ENCODE data around the gene FRS2.

FRS2 gene

DNA sequence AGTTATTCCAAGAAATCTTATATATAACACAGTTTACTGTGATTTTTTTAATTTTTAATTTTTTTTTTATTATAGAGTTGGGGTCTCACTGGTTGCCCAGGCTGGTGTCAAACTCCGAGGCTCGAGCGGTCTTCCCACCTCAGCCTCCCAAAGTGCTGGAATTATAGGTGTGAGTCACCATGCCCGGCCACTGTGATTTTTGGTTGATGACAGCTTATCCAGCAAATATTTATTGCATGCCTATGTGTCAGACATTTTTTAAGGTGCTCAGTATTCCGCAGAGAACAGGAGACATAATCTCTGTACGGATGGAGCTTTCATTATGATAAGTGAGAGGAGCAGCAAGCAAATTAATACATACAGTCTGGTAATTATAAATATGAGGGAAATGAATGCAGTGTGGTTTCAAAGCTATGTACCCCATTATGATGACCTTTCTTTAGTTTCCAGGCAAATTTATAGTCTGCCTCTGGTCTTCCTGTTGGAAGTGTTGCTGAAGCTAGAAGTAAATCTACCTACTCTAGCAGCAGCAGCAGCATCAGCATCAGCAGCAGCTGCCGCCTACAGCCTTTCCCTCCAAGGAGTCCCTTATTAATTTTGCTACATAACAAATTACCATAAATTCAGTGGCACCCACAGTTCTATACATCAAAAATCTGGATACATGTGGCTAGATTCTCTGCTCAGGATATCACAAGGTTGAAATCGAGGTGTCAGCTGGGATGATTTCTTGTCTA lies 32.3 kb downstream of the FRS2 start:
- H3K9ac ChIP-seq: no peak overlapping the region
- H3K4me1 ChIP-seq (ENCODE audit: low read depth, poor library complexity, severe bottlenecking): peaks cover 5% of the 10 kb centered on the region
- H3K4me2 ChIP-seq: no peak overlapping the region
- no peaks in the 10 kb centered on the region for H3K27me3 ChIP-seq (ENCODE audit: insufficient read depth, low read depth)
- no peak overlapping the region for H2AFZ ChIP-seq (ENCODE audit: low read depth)
- TF ChIP-seq, protein P1, sequence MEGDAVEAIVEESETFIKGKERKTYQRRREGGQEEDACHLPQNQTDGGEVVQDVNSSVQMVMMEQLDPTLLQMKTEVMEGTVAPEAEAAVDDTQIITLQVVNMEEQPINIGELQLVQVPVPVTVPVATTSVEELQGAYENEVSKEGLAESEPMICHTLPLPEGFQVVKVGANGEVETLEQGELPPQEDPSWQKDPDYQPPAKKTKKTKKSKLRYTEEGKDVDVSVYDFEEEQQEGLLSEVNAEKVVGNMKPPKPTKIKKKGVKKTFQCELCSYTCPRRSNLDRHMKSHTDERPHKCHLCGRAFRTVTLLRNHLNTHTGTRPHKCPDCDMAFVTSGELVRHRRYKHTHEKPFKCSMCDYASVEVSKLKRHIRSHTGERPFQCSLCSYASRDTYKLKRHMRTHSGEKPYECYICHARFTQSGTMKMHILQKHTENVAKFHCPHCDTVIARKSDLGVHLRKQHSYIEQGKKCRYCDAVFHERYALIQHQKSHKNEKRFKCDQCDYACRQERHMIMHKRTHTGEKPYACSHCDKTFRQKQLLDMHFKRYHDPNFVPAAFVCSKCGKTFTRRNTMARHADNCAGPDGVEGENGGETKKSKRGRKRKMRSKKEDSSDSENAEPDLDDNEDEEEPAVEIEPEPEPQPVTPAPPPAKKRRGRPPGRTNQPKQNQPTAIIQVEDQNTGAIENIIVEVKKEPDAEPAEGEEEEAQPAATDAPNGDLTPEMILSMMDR (conservative IDR thresholded peaks at IDR 0.05; ENCODE audit: low read depth, low read length): no peak
- no peak overlapping the region for H3K27ac ChIP-seq
- H3K36me3 ChIP-seq (ENCODE audit: insufficient read depth): no peaks in the 10 kb centered on the region
- no peak overlapping the region for H3K4me3 ChIP-seq (IDR thresholded peaks at IDR 0.05; ENCODE audit: insufficient read depth, low read depth, low read length)
- peaks cover 12% of the 10 kb centered on the region; the same call in 1 of the 2 replicates for H4K20me1 ChIP-seq (ENCODE audit: insufficient read depth)
- H3K79me2 ChIP-seq (ENCODE audit: insufficient read depth, low read depth): peaks cover 89% of the 10 kb centered on the region; the same call in 1 of the 2 replicates

DNA sequence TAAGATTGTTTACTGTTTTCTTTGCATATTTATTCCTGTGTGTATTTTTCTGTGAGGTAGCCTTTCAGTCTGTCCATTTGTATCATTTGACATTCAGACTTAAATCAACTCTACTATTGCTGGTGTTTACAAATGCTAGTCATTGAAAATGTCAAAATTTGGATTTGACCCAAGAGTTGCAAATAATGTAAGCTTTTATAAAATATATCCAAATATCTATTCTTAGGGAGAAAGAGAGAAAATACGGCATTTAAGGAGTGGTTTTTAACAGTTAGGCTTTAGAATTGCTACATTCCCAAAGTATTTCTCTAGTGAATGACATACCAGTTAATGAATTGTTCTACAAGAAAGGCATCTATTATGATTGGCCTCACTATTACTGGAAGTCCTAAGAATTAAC lies 37.9 kb downstream of the FRS2 start:
- Histone ChIP-seq H3K4me1 (ENCODE audit: low read depth, poor library complexity, severe bottlenecking) (no peaks in the 10 kb centered on the region), H3K9ac (no peak overlapping the region), H3K4me2 (no peak overlapping the region), H3K79me2 (ENCODE audit: insufficient read depth, low read depth) (peaks cover 88% of the 10 kb centered on the region; the same call in 1 of the 2 replicates), H3K27me3 (ENCODE audit: insufficient read depth, low read depth) (no peaks in the 10 kb centered on the region), H3K36me3 (ENCODE audit: insufficient read depth) (no peaks in the 10 kb centered on the region), H4K20me1 (ENCODE audit: insufficient read depth) (peaks cover 9% of the 10 kb centered on the region; the same call in 1 of the 2 replicates), H3K4me3 (IDR thresholded peaks at IDR 0.05; ENCODE audit: insufficient read depth, low read depth, low read length) (no peak overlapping the region), H2AFZ (ENCODE audit: low read depth) (no peak overlapping the region), H3K27ac (no peak overlapping the region)
- TF ChIP-seq, protein P1 (conservative IDR thresholded peaks at IDR 0.05; ENCODE audit: low read depth, low read length): no peak

DNA sequence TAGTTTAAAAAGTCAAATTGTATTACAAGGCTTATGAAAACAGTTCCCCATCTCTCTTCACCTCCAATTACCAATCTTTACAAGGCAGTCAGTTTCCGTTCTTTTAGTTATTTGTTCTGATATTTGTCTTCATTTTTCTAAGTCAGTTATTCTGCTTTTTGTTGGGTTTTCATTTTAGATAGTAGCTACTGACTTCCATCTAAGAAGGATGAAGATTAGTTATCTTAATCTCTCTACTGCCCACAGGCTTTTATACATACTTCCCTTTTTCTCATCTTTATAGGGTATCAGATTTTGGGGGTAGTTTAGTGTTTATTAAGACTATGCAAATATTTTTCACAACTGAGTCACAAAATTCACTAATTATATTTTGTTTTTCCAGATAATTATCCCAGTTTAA lies 38.4 kb downstream of the FRS2 start:
- Histone ChIP-seq H4K20me1 (ENCODE audit: insufficient read depth) (peaks cover 9% of the 10 kb centered on the region; the same call in 1 of the 2 replicates), H3K4me1 (ENCODE audit: low read depth, poor library complexity, severe bottlenecking) (no peaks in the 10 kb centered on the region), H2AFZ (ENCODE audit: low read depth) (no peak overlapping the region), H3K79me2 (ENCODE audit: insufficient read depth, low read depth) (peaks cover 87% of the 10 kb centered on the region; the same call in 1 of the 2 replicates), H3K4me3 (IDR thresholded peaks at IDR 0.05; ENCODE audit: insufficient read depth, low read depth, low read length) (no peak overlapping the region), H3K36me3 (ENCODE audit: insufficient read depth) (no peaks in the 10 kb centered on the region), H3K4me2 (no peak overlapping the region), H3K27me3 (ENCODE audit: insufficient read depth, low read depth) (no peaks in the 10 kb centered on the region), H3K27ac (no peak overlapping the region), H3K9ac (no peak overlapping the region)
- TF ChIP-seq, protein P1 (conservative IDR thresholded peaks at IDR 0.05; ENCODE audit: low read depth, low read length): no peak

DNA sequence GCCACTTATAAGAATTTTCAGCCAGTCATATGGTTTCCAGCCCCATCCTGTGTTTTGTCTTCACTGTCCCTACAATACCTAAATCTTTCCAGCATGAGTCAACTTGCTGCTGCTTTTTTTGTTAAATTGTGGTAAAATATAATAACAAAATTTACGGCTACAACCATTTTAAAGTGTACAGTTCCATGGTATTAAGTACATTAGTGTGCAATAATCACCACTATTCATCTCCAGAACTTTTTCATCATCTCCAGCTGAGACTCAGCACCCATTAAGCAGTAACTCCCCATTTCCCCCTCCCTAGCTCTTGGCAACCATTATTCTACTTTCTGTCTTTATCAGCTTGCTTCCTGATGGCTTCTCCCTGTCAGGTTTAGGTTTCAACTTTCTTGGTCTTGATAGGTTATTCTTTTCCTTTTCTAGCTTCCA lies 39.1 kb downstream of the FRS2 start:
- TF ChIP-seq, protein P1 (conservative IDR thresholded peaks at IDR 0.05; ENCODE audit: low read depth, low read length): no peak
- Histone ChIP-seq H3K4me2 (no peak overlapping the region), H4K20me1 (ENCODE audit: insufficient read depth) (peaks cover 9% of the 10 kb centered on the region; the same call in 1 of the 2 replicates), H2AFZ (ENCODE audit: low read depth) (no peak overlapping the region), H3K4me3 (IDR thresholded peaks at IDR 0.05; ENCODE audit: insufficient read depth, low read depth, low read length) (no peak overlapping the region), H3K36me3 (ENCODE audit: insufficient read depth) (no peaks in the 10 kb centered on the region), H3K9ac (no peak overlapping the region), H3K27me3 (ENCODE audit: insufficient read depth, low read depth) (no peaks in the 10 kb centered on the region), H3K4me1 (ENCODE audit: low read depth, poor library complexity, severe bottlenecking) (peaks cover 5% of the 10 kb centered on the region), H3K27ac (no peak overlapping the region), H3K79me2 (ENCODE audit: insufficient read depth, low read depth) (peaks cover 87% of the 10 kb centered on the region; the same call in 1 of the 2 replicates)

All from KMS-11 (cell line).